ENCODE measurements around the gene EPB41L5. TPM values are rescaled to one million over a fixed set of nuclear protein-coding genes. Genes with fewer than 3 reads are reported as not detected.

Gene EPB41L5
- total and polyA plus RNA-seq, 3 donors from 2014 or later: 56.8 to 73.6 (median 62.7) TPM

GRCh38 chr2:120026890-120027289 lies 14.0 kb downstream of the EPB41L5 start:
- H3K4me1 ChIP-seq: no peaks in the 10 kb centered on the region
- DNase-seq: no peak
- no peaks in the 10 kb centered on the region for H3K36me3 ChIP-seq (ENCODE audit: low read depth, missing control alignments)
- no peak overlapping the region for H3K4me3 ChIP-seq
- H3K9me3 ChIP-seq: no peaks in the 10 kb centered on the region
- no peaks in the 10 kb centered on the region for H3K27me3 ChIP-seq
- no peak for TF ChIP-seq POLR2A (IDR thresholded peaks at IDR 0.05)
- no peak for TF ChIP-seq CTCF (IDR thresholded peaks at IDR 0.05)
- no peak overlapping the region for H3K27ac ChIP-seq
- intact Hi-C loops (cut with DNase I; ENCODE audit: low total_unique reads): no loop called here
- 97 to 99% methylated on average over 2 of the region's 2 CpGs for WGBS, 2 donors

GRCh38 chr2:120028795-120029194 lies 15.9 kb downstream of the EPB41L5 start:
- Histone ChIP-seq H3K4me3 (no peak overlapping the region), H3K27ac (no peak overlapping the region), H3K9me3 (no peaks in the 10 kb centered on the region), H3K27me3 (no peaks in the 10 kb centered on the region), H3K4me1 (no peaks in the 10 kb centered on the region), H3K36me3 (ENCODE audit: low read depth, missing control alignments) (no peaks in the 10 kb centered on the region)
- WGBS, 2 donors: 94 to 95% methylated on average over 5 of the region's 5 CpGs
- intact Hi-C loops (cut with DNase I; ENCODE audit: low total_unique reads): no loop called here
- TF ChIP-seq POLR2A (IDR thresholded peaks at IDR 0.05) (no peak), CTCF (IDR thresholded peaks at IDR 0.05) (no peak)
- no peak for DNase-seq

- no peaks in the 10 kb centered on the region for H3K36me3 ChIP-seq (ENCODE audit: low read depth, missing control alignments)
- H3K27ac ChIP-seq: no peak overlapping the region
- no peaks in the 10 kb centered on the region for H3K4me1 ChIP-seq
- WGBS, 2 donors: 86 to 87% methylated on average over 15 of the region's 15 CpGs
- H3K4me3 ChIP-seq: no peak overlapping the region
- intact Hi-C loops (cut with DNase I; ENCODE audit: low total_unique reads): no loop called here
- DNase-seq: no peak
- TF ChIP-seq CTCF (IDR thresholded peaks at IDR 0.05) (no peak), POLR2A (IDR thresholded peaks at IDR 0.05) (no peak)
- no peaks in the 10 kb centered on the region for H3K27me3 ChIP-seq
- H3K9me3 ChIP-seq: no peaks in the 10 kb centered on the region
Measured at GRCh38 chr2:120029672-120030640, 17.1 kb downstream of the EPB41L5 start.

GRCh38 chr2:120032297-120032696 lies 19.4 kb downstream of the EPB41L5 start:
- no peak overlapping the region for H3K4me3 ChIP-seq
- no peak overlapping the region for H3K27ac ChIP-seq
- no peaks in the 10 kb centered on the region for H3K36me3 ChIP-seq (ENCODE audit: low read depth, missing control alignments)
- TF ChIP-seq POLR2A (IDR thresholded peaks at IDR 0.05): no peak
- no peak for TF ChIP-seq CTCF (IDR thresholded peaks at IDR 0.05)
- H3K9me3 ChIP-seq: no peaks in the 10 kb centered on the region
- no peaks in the 10 kb centered on the region for H3K4me1 ChIP-seq
- intact Hi-C loops (cut with DNase I; ENCODE audit: low total_unique reads): no loop called here
- 87 to 88% methylated on average over 3 of the region's 3 CpGs for WGBS, 2 donors
- no peak for DNase-seq
- no peaks in the 10 kb centered on the region for H3K27me3 ChIP-seq

All from testis (tissue), 3 donors.